PC-9 (cell line): Measurements from ENCODE around the gene IFNLR1.

Source experiments
- CTCF ChIP-seq: fragments of 200-600 bp; sonication (generic); conservative IDR thresholded peaks from 2 replicates; pipeline ENCODE4 v1.6.1; 2017; ENCODE audit warnings: mixed run types, antibody characterized with exemption, mild to moderate bottlenecking, moderate library complexity
- EZH2 ChIP-seq: fragments of 200-600 bp; sonication (generic); IDR thresholded peaks from 2 replicates; pipeline ENCODE4 v1.8.0; 2017; ENCODE audit warnings: antibody characterized with exemption, low read depth

- no peak for TF ChIP-seq CTCF
- TF ChIP-seq EZH2: no peak
These were observed 24.9 kb downstream of the IFNLR1 start for GRCh38 chr1:24162201-24162600.
